ENCODE measurements around the gene VENTX.

DNA sequence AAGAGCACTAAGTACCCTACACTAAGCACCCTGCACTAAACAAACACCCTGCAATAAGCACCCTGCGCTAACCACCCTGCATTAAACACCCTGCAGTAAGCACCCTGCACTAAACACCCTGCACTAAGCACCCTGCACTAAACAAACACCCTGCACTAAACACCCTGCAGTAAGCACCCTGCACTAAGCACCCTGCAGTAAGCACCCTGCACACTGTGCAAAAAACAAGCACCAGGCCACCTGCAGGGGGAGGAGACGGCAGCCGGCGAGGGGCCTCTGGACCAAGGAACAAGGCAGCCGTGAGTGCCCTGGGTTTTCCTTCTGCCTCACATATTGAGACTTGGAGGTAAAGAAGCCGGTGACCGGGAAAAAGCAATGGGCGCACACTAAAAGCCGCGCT lies 47.4 kb upstream of the VENTX start:
- TF ChIP-seq, protein P1, sequence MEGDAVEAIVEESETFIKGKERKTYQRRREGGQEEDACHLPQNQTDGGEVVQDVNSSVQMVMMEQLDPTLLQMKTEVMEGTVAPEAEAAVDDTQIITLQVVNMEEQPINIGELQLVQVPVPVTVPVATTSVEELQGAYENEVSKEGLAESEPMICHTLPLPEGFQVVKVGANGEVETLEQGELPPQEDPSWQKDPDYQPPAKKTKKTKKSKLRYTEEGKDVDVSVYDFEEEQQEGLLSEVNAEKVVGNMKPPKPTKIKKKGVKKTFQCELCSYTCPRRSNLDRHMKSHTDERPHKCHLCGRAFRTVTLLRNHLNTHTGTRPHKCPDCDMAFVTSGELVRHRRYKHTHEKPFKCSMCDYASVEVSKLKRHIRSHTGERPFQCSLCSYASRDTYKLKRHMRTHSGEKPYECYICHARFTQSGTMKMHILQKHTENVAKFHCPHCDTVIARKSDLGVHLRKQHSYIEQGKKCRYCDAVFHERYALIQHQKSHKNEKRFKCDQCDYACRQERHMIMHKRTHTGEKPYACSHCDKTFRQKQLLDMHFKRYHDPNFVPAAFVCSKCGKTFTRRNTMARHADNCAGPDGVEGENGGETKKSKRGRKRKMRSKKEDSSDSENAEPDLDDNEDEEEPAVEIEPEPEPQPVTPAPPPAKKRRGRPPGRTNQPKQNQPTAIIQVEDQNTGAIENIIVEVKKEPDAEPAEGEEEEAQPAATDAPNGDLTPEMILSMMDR (IDR thresholded peaks at IDR 0.05) = no peak
- TF ChIP-seq POLR2A (IDR thresholded peaks at IDR 0.05; ENCODE audit: low read depth) (no peak), POLR2AphosphoS5 (IDR thresholded peaks at IDR 0.05) (no peak)
